HepG2 (cell line): ENCODE measurements around the gene CMTM1. TPM values are rescaled to one million over a fixed set of nuclear protein-coding genes. Genes with fewer than 3 reads are reported as not detected.

Source experiments
- BCL6 ChIP-seq: IDR thresholded peaks from 2 replicates; pipeline ENCODE4 v1.6.1; 2016; ENCODE audit warnings: missing genetic modification reagents, missing compliant biosample characterization
- NONO ChIP-seq, 2 experiments: fragments of 450-650 bp in 1 of 2; sonication (generic) in 1 of 2; formaldehyde crosslinking in 1 of 2; IDR thresholded peaks in 1 of 2; conservative IDR thresholded peaks in 1 of 2; 2 replicates each; pipeline versions ENCODE4 v1.6.1 to v1.8.0; 2017 to 2022; ENCODE audit warnings: mild to moderate bottlenecking in 1 of 2, missing genetic modification reagents in 1 of 2, moderate library complexity in 1 of 2
- PTBP1 ChIP-seq: fragments of 200-400 bp; formaldehyde crosslinking; IDR thresholded peaks from 2 replicates; pipeline ENCODE4 v1.6.1; 2018; ENCODE audit warnings: low read length, low read depth; ENCODE audit not compliant: poor library complexity, severe bottlenecking
- SMAD1 ChIP-seq: sonication (generic); formaldehyde crosslinking; IDR thresholded peaks from 2 replicates; pipeline ENCODE4 v1.4.0; 2020; ENCODE audit warnings: missing genetic modification reagents, low read depth, mild to moderate bottlenecking, borderline replicate concordance
- ZBTB20 ChIP-seq: sonication (generic); formaldehyde crosslinking; IDR thresholded peaks from 2 replicates; pipeline ENCODE4 v1.8.1; 2023; ENCODE audit warnings: missing genetic modification reagents, low read depth, mild to moderate bottlenecking, borderline replicate concordance
- ZBTB40 ChIP-seq, 2 experiments: fragments of 450-650 bp in 1 of 2; sonication (generic) in 1 of 2; formaldehyde crosslinking in 1 of 2; IDR thresholded peaks; 2 replicates each; pipeline versions ENCODE4 v1.6.1 to v1.8.0; 2016 to 2022; ENCODE audit warnings: antibody characterized with exemption in 1 of 2, mild to moderate bottlenecking in 1 of 2, missing genetic modification reagents in 1 of 2
- ZEB1 ChIP-seq: IDR thresholded peaks from 2 replicates; pipeline ENCODE4 v1.6.1; 2012; ENCODE audit warnings: mild to moderate bottlenecking, low read depth, inconsistent platforms; ENCODE audit not compliant: insufficient replicate concordance
- ZNF263 ChIP-seq: sonication (generic); formaldehyde crosslinking; IDR thresholded peaks from 2 replicates; pipeline ENCODE4 v1.4.0; 2020; ENCODE audit warnings: missing genetic modification reagents
- ZNF296 ChIP-seq: sonication (generic); formaldehyde crosslinking; conservative IDR thresholded peaks from 2 replicates; pipeline ENCODE4 v1.5.0; 2020; ENCODE audit warnings: mild to moderate bottlenecking, missing genetic modification reagents
- ZNF30 ChIP-seq: sonication (generic); formaldehyde crosslinking; IDR thresholded peaks from 2 replicates; pipeline ENCODE4 v1.5.0; 2020; ENCODE audit warnings: mild to moderate bottlenecking, missing genetic modification reagents
- ZNF572 ChIP-seq: sonication (generic); formaldehyde crosslinking; IDR thresholded peaks from 2 replicates; pipeline ENCODE4 v1.5.1; 2020; ENCODE audit warnings: mild to moderate bottlenecking, missing genetic modification reagents
- ZXDC ChIP-seq: sonication (generic); formaldehyde crosslinking; IDR thresholded peaks from 2 replicates; pipeline ENCODE4 v1.5.0; 2020; ENCODE audit warnings: mild to moderate bottlenecking, missing genetic modification reagents
- polyA plus RNA-seq, 8 experiments: library from polyadenylated mRNA; depleted of rRNA in 3 of 8; stranded (reverse) in 7 of 8; unstranded in 1 of 8; fragments of >200 nt; fragmentation: Illumina TruSeq in 4 of 8; extraction: Trizol in 4 of 8; gene quantifications; 2 replicates each; pipeline versions ENCODE4 v1.2.1 to v1.2.3, GENCODE V29; 2011 to 2016; ENCODE audit warnings: low read depth in 4 of 8, missing spikeins in 1 of 8, mixed read lengths in 1 of 8; ENCODE audit not compliant: insufficient read depth in 1 of 8
- total RNA-seq, 5 experiments: library from RNA; depleted of rRNA; stranded (reverse); fragments of >200 nt; fragmentation: Illumina TruSeq; extraction: Trizol; gene quantifications; 2 replicates each; pipeline ENCODE4 v1.2.3, GENCODE V29; 2016; ENCODE audit warnings: low read depth in 1 of 5
- TF ChIP-seq, protein P1 (sequence below): sonication (generic); formaldehyde crosslinking; IDR thresholded peaks from 2 replicates; pipeline ENCODE4 v1.4.0; 2020; ENCODE audit warnings: missing genetic modification reagents

Gene CMTM1
- total and polyA plus RNA-seq, 2 of the 13 experiments (the other 11 are each of a cell fraction or from before 2014, with no cell fraction given), result 1.7 to 2.9 TPM

DNA sequence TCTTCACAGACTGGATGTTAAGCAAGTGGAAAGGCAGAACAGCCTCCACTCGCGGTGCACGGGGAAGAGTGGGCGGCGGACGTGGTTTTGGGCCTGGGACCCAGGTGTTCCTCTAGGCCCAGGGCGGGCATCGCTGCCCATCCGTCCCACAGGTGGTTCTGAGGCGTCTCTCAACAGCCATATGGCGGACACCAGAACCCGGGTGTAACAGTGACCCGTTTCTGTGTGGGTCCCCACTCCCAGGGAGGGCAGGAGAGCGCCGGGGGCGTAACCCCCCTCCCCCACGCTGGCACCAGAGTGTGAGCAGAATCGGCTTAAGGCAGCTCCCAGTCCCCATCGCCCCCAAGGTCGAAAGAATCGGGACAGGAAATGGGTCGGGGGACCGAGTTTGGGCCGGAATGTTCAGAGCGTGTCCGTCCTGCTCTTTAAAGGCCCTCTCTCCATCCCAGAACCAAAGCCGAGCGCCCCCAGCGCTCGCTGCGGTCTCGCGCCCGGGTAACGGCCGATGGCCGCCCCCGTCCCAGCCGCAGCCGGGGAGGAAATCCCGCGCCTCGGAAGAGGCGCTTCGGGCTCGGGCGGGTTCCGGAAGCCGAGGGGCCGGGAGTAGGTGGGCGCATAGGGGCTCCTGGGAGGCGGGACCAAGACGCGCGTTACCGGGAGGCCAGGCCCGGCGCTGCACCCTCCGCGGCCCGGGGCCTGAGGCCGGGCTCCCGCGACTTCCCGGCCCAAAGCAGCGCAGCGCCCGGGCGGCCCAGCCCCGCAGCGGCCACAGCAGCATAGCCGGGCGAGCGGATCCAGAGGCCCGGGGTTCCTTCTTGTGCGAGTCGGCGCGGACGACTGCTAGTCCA is 16.7 kb upstream of the CMTM1 start, which contains the start of gene TK2 (continued):
- TF ChIP-seq ZBTB40 (IDR thresholded peaks at IDR 0.05) (no peak), ZBTB40 (CRISPR knock-in tag; IDR thresholded peaks at IDR 0.05) (no peak), ZNF296 (no peak), ZNF263 (peak; percentile 9; the same call in 1 of the 2 replicates), BCL6 (CRISPR knock-in tag) (0 out of 2 replicates have a peak, but pooled peaks have one; percentile 16), PTBP1 (no peak), ZBTB20 (CRISPR knock-in tag) (no peak), ZNF30 (peak; percentile 52; the same call in 1 of the 2 replicates), NONO (IDR thresholded peaks at IDR 0.05) (no peak), NONO (CRISPR knock-in tag; conservative IDR thresholded peaks at IDR 0.05) (peak; percentile 85), ZNF572 (CRISPR knock-in tag) (0 out of 2 replicates have a peak, but pooled peaks have one; percentile 78), ZEB1 (no peak), ZXDC (CRISPR knock-in tag) (no peak; the same call in none of the 2 replicates), SMAD1 (CRISPR knock-in tag) (peak; percentile 75; the same call in 1 of the 2 replicates)
- TF ChIP-seq, protein P1, sequence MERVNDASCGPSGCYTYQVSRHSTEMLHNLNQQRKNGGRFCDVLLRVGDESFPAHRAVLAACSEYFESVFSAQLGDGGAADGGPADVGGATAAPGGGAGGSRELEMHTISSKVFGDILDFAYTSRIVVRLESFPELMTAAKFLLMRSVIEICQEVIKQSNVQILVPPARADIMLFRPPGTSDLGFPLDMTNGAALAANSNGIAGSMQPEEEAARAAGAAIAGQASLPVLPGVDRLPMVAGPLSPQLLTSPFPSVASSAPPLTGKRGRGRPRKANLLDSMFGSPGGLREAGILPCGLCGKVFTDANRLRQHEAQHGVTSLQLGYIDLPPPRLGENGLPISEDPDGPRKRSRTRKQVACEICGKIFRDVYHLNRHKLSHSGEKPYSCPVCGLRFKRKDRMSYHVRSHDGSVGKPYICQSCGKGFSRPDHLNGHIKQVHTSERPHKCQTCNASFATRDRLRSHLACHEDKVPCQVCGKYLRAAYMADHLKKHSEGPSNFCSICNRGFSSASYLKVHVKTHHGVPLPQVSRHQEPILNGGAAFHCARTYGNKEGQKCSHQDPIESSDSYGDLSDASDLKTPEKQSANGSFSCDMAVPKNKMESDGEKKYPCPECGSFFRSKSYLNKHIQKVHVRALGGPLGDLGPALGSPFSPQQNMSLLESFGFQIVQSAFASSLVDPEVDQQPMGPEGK (CRISPR knock-in tag), result no peak; the same call in 1 of the 2 replicates
